Measurements from ENCODE around the gene RPA3. TPM values are rescaled to one million over a fixed set of nuclear protein-coding genes. Genes with fewer than 3 reads are reported as not detected.

The RPA3 gene
- polyA plus RNA-seq, 1 donor (not counting 4 experiments of a cell fraction or from before 2014, with no cell fraction given): 51.1 TPM

DNA sequence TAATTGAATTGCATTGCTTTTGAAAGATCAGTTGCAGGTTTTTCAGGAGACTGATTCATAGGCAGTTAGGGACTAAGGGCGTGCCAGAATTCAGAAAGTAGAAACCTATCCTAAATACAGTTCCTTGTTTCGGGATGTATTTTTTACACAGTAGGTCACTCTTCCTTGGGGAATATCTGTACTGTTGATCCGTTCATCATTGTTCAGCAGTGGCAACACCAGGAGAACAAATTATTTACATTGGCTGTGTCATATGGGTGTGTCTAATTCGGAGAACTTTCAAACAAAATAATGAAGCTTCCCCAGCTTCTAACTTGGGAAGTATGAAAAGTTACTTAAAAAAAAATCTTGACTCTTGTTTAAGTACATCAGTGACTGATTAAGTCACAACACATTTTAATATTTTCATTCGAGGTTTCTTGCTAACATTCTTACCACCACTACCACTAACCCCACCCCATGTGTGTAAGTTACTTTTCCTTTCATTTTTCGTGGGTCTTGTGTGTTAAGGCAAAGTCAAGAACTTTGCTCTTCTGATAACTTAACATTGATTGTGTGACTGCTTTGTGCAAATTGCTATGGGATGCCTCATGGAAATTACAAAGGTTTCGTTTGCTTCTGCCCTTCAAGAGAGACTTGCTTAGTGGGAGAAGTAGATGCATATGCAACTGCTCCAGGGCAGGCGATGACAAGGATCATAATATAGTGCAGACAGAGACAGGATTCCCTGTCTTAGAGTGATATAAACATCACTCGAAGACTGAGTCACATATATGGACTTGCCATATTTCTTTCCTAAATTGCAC lies 43.8 kb upstream of the RPA3 start:
- no peaks in the 10 kb centered on the region for H4K20me1 ChIP-seq (ENCODE audit: control insufficient read depth, extremely low read depth, insufficient read depth, low read length)
- no peaks in the 10 kb centered on the region for H3K27me3 ChIP-seq (ENCODE audit: control insufficient read depth, extremely low read depth, insufficient read depth, low read length)
- DNase-seq (ENCODE audit: low read depth, low spot score) (peak; percentile 30), FAIRE-seq (peak; percentile 88)
- dilution Hi-C loops (cut with MboI; ENCODE audit: extremely low pct_ligation_motif_present, low sequenced_read_pairs): no loop called here
- peak overlapping the region; percentile 25 to 64 (median 59) for H3K4me3 ChIP-seq (ENCODE audit: control insufficient read depth in 2 of 3, extremely low read depth in 1 of 3, insufficient read depth in 2 of 3, low read depth in 1 of 3, low read length in 3 of 3)
- peak overlapping the region; percentile 88 for H3K4me2 ChIP-seq (ENCODE audit: control insufficient read depth, extremely low read depth, insufficient read depth, low read depth, low read length)
- no peaks in the 10 kb centered on the region for H3K79me2 ChIP-seq (ENCODE audit: control insufficient read depth, insufficient read depth, low read length)
- no peaks in the 10 kb centered on the region for H3K9me1 ChIP-seq (ENCODE audit: control insufficient read depth, extremely low read depth, insufficient read depth, low read length)
- TF ChIP-seq, protein P1, sequence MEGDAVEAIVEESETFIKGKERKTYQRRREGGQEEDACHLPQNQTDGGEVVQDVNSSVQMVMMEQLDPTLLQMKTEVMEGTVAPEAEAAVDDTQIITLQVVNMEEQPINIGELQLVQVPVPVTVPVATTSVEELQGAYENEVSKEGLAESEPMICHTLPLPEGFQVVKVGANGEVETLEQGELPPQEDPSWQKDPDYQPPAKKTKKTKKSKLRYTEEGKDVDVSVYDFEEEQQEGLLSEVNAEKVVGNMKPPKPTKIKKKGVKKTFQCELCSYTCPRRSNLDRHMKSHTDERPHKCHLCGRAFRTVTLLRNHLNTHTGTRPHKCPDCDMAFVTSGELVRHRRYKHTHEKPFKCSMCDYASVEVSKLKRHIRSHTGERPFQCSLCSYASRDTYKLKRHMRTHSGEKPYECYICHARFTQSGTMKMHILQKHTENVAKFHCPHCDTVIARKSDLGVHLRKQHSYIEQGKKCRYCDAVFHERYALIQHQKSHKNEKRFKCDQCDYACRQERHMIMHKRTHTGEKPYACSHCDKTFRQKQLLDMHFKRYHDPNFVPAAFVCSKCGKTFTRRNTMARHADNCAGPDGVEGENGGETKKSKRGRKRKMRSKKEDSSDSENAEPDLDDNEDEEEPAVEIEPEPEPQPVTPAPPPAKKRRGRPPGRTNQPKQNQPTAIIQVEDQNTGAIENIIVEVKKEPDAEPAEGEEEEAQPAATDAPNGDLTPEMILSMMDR (optimal IDR thresholded peaks at IDR 0.05 in 1 of 3, IDR thresholded peaks at IDR 0.05 in 1 of 3, conservative IDR thresholded peaks at IDR 0.05 in 1 of 3; ENCODE audit: extremely low read depth in 1 of 3, insufficient read depth in 2 of 3, low read length in 3 of 3): no peak
- TF ChIP-seq EZH2 (IDR thresholded peaks at IDR 0.05; ENCODE audit: low read length): no peak
- H3K36me3 ChIP-seq (ENCODE audit: control insufficient read depth in 2 of 2, extremely low read depth in 1 of 2, insufficient read depth in 2 of 2, low read length in 2 of 2): no peaks in the 10 kb centered on the region
- peak overlapping the region; percentile 62 for H2AFZ ChIP-seq (ENCODE audit: control insufficient read depth, low read length)
- peak overlapping the region; percentile 45 for H3K9ac ChIP-seq (ENCODE audit: control insufficient read depth, extremely low read depth, insufficient read depth, low read length)
- no peaks in the 10 kb centered on the region for H3K9me3 ChIP-seq (ENCODE audit: control insufficient read depth, low read depth, low read length)
- H3K4me1 ChIP-seq (ENCODE audit: control insufficient read depth, extremely low read depth, insufficient read depth, low read length): peaks cover 17% of the 10 kb centered on the region
- H3K27ac ChIP-seq (ENCODE audit: control insufficient read depth, insufficient read depth, low read length): peak overlapping the region; percentile 61

DNA sequence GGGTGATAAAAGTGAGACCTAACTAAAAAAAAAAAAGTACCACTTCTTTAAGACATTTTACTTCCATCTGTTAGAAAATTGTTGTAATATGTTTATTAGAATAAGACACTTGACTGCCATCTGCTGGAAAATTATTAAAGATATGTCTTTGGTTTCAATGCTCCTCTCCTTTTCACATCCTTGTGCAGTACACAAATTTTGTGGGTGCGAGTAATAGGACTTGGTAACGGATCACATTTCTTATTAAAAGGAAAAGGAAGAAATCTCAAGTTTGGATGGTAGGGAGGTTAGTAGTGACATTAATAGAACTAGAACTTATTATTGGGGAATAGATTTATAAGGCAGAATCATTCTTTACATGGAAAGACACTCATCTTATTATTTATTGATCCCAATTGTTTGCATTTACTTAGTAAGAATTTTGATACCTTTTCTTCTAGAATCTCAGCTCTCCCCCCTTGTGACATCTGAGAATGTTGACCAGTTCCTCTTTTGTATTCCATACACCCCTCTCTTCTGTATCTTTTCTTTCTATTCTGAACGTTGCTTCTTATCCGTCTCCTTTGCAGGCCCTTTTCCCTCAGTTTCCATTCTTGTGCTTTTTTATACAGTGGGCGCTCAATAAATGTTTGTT lies 43.0 kb upstream of the RPA3 start:
- Histone ChIP-seq H3K4me1 (ENCODE audit: control insufficient read depth, extremely low read depth, insufficient read depth, low read length) (peaks cover 17% of the 10 kb centered on the region), H3K9me3 (ENCODE audit: control insufficient read depth, low read depth, low read length) (no peaks in the 10 kb centered on the region), H4K20me1 (ENCODE audit: control insufficient read depth, extremely low read depth, insufficient read depth, low read length) (no peaks in the 10 kb centered on the region), H3K79me2 (ENCODE audit: control insufficient read depth, insufficient read depth, low read length) (no peaks in the 10 kb centered on the region), H3K36me3 (ENCODE audit: control insufficient read depth in 2 of 2, extremely low read depth in 1 of 2, insufficient read depth in 2 of 2, low read length in 2 of 2) (no peaks in the 10 kb centered on the region), H3K9ac (ENCODE audit: control insufficient read depth, extremely low read depth, insufficient read depth, low read length) (peak overlapping the region; percentile 45), H3K9me1 (ENCODE audit: control insufficient read depth, extremely low read depth, insufficient read depth, low read length) (no peaks in the 10 kb centered on the region), H3K27me3 (ENCODE audit: control insufficient read depth, extremely low read depth, insufficient read depth, low read length) (no peaks in the 10 kb centered on the region), H3K27ac (ENCODE audit: control insufficient read depth, insufficient read depth, low read length) (peak overlapping the region; percentile 61), H2AFZ (ENCODE audit: control insufficient read depth, low read length) (no peak overlapping the region), H3K4me2 (ENCODE audit: control insufficient read depth, extremely low read depth, insufficient read depth, low read depth, low read length) (peak overlapping the region; percentile 88), H3K4me3 (ENCODE audit: control insufficient read depth in 2 of 3, extremely low read depth in 1 of 3, insufficient read depth in 2 of 3, low read depth in 1 of 3, low read length in 3 of 3) (peak overlapping the region in 2 of 3 experiments; percentile 59 to 64)
- FAIRE-seq (no peak), DNase-seq (ENCODE audit: low read depth, low spot score) (no peak)
- dilution Hi-C loops (cut with MboI; ENCODE audit: extremely low pct_ligation_motif_present, low sequenced_read_pairs): no loop called here
- TF ChIP-seq, protein P1 (optimal IDR thresholded peaks at IDR 0.05 in 1 of 3, IDR thresholded peaks at IDR 0.05 in 1 of 3, conservative IDR thresholded peaks at IDR 0.05 in 1 of 3; ENCODE audit: extremely low read depth in 1 of 3, insufficient read depth in 2 of 3, low read length in 3 of 3): no peak
- TF ChIP-seq EZH2 (IDR thresholded peaks at IDR 0.05; ENCODE audit: low read length): no peak
